Osteocyte (in vitro differentiated cells): ENCODE results near the gene GEMIN2. TPM values are rescaled to one million over a fixed set of nuclear protein-coding genes. Genes with fewer than 3 reads are reported as not detected.

Experiments
- DNase-seq: peaks from one replicate; pipeline ENCODE4 v3.0.0; 2021; ENCODE audit warnings: mixed read lengths; ENCODE audit not compliant: unreplicated experiment; ENCODE audit errors: extremely low spot score
- H3K27ac Mint-ChIP-seq: one replicate; pipeline ENCODE4 v1.8.0; 2021; ENCODE audit warnings: mild to moderate bottlenecking, mixed read lengths; ENCODE audit not compliant: unreplicated experiment
- H3K27me3 Mint-ChIP-seq: one replicate; pipeline ENCODE4 v1.8.0; 2021; ENCODE audit warnings: mixed read lengths; ENCODE audit not compliant: unreplicated experiment
- H3K36me3 Mint-ChIP-seq: one replicate; pipeline ENCODE4 v1.8.0; 2021; ENCODE audit warnings: mixed read lengths; ENCODE audit not compliant: unreplicated experiment
- H3K4me1 Mint-ChIP-seq: one replicate; pipeline ENCODE4 v1.8.0; 2021; ENCODE audit warnings: mixed read lengths; ENCODE audit not compliant: unreplicated experiment
- H3K4me3 Mint-ChIP-seq: one replicate; pipeline ENCODE4 v1.8.0; 2021; ENCODE audit warnings: mild to moderate bottlenecking, moderate library complexity, mixed read lengths; ENCODE audit not compliant: unreplicated experiment
- H3K9me3 Mint-ChIP-seq: one replicate; pipeline ENCODE4 v1.8.0; 2021; ENCODE audit warnings: mixed read lengths; ENCODE audit not compliant: unreplicated experiment
- CTCF ChIP-seq: fragments of 200-600 bp; sonication (generic); IDR thresholded peaks from 2 replicates; pipeline ENCODE4 v1.5.0; 2021; ENCODE audit warnings: antibody characterized with exemption, mild to moderate bottlenecking, moderate library complexity
- total RNA-seq: library from RNA; stranded (reverse); gene quantifications from 2 replicates; pipeline ENCODE4 v1.2.1, GENCODE V29; 2021

GEMIN2 gene
- total RNA-seq, 1 donor from 2014 or later: 14.9 TPM

GRCh38 chr14:39168591-39168990 is 54.5 kb downstream of the GEMIN2 start:
- H3K4me1 Mint-ChIP-seq: peaks cover 36% of the 10 kb centered on the region
- no peaks in the 10 kb centered on the region for H3K9me3 Mint-ChIP-seq
- no peaks in the 10 kb centered on the region for H3K27me3 Mint-ChIP-seq
- peak overlapping the region; percentile 62 for H3K27ac Mint-ChIP-seq
- peak overlapping the region; percentile 91 for H3K4me3 Mint-ChIP-seq
- no peak for DNase-seq
- peaks cover 8% of the 10 kb centered on the region for H3K36me3 Mint-ChIP-seq
- no peak for TF ChIP-seq CTCF

- Mint-ChIP-seq H3K36me3 (peaks cover 4% of the 10 kb centered on the region), H3K9me3 (no peaks in the 10 kb centered on the region), H3K4me3 (peak overlapping the region; percentile 91), H3K27me3 (no peaks in the 10 kb centered on the region), H3K27ac (peak overlapping the region; percentile 100), H3K4me1 (peaks cover 41% of the 10 kb centered on the region)
- TF ChIP-seq CTCF: no peak
- DNase-seq: no peak
Observed at GRCh38 chr14:39169541-39169900, 55.4 kb downstream of the GEMIN2 start.

- no peak for DNase-seq
- no peaks in the 10 kb centered on the region for H3K9me3 Mint-ChIP-seq
- H3K27ac Mint-ChIP-seq: no peak overlapping the region
- TF ChIP-seq CTCF: no peak
- H3K27me3 Mint-ChIP-seq: no peaks in the 10 kb centered on the region
- no peak overlapping the region for H3K4me3 Mint-ChIP-seq
- peaks cover 39% of the 10 kb centered on the region for H3K4me1 Mint-ChIP-seq
- H3K36me3 Mint-ChIP-seq: peaks cover 22% of the 10 kb centered on the region
Observed at GRCh38 chr14:39173198-39173597, 59.1 kb downstream of the GEMIN2 start.

GRCh38 chr14:39174560-39175444 is 60.7 kb downstream of the GEMIN2 start, which contains the start of gene PNN:
PNN (plus strand) TSS chr14:39175254; CDS start chr14:39175280, 26 bp downstream.
- H3K4me1 Mint-ChIP-seq: peaks cover 29% of the 10 kb centered on the region
- H3K27ac Mint-ChIP-seq: peak within 1 kb of the TSS; percentile 99
- H3K36me3 Mint-ChIP-seq: peaks cover 32% of the 10 kb centered on the region
- no peaks in the 10 kb centered on the region for H3K27me3 Mint-ChIP-seq
- no peaks in the 10 kb centered on the region for H3K9me3 Mint-ChIP-seq
- peak; percentile 99 for DNase-seq
- no peak for TF ChIP-seq CTCF
- peak within 1 kb of the TSS; percentile 95 for H3K4me3 Mint-ChIP-seq

GRCh38 chr14:39175445-39176262 is 61.5 kb downstream of the GEMIN2 start:
- H3K4me3 Mint-ChIP-seq: peak overlapping the region; percentile 95

More at GRCh38 chr14:39175445-39176262, 61.5 kb downstream of the GEMIN2 start:
- Mint-ChIP-seq H3K36me3 (peaks cover 32% of the 10 kb centered on the region), H3K27ac (peak overlapping the region; percentile 99), H3K27me3 (no peaks in the 10 kb centered on the region), H3K4me1 (peaks cover 26% of the 10 kb centered on the region), H3K9me3 (no peaks in the 10 kb centered on the region)
- no peak for DNase-seq
- TF ChIP-seq CTCF: no peak
